Loucy (cell line): Measurements from ENCODE around the gene SLC15A1.
A peak's percentile ranks its signal among the peaks of the same experiment; 100 is the strongest.

Experiments
- H2AFZ ChIP-seq: fragments of 200-600 bp; sonication (generic); 2 replicates; pipeline ENCODE4 v1.6.0; 2016; ENCODE audit warnings: antibody characterized with exemption, mild to moderate bottlenecking, low read length, moderate library complexity
- H3F3A ChIP-seq: fragments of 200-600 bp; 2 replicates; pipeline ENCODE4 v1.6.0; 2016; ENCODE audit warnings: antibody characterized with exemption, low read depth, mild to moderate bottlenecking
- H3K27me3 ChIP-seq: fragments of 200-600 bp; sonication (generic); 2 replicates; pipeline ENCODE4 v1.6.1; 2014; ENCODE audit warnings: low read length, mild to moderate bottlenecking; ENCODE audit not compliant: insufficient read depth, poor library complexity, severe bottlenecking
- H3K36me3 ChIP-seq: fragments of 200-600 bp; sonication (generic); 2 replicates; pipeline ENCODE4 v1.6.1; 2016; ENCODE audit warnings: low read length; ENCODE audit not compliant: insufficient read depth
- H3K4me1 ChIP-seq: fragments of 200-600 bp; sonication (generic); 2 replicates; pipeline ENCODE4 v1.5.1; 2014; ENCODE audit warnings: low read length, mild to moderate bottlenecking; ENCODE audit not compliant: insufficient read depth, poor library complexity, severe bottlenecking
- H3K4me2 ChIP-seq: fragments of 200-600 bp; sonication (generic); 2 replicates; pipeline ENCODE4 v1.6.0; 2014; ENCODE audit warnings: antibody characterized with exemption, low read length, low read depth, mild to moderate bottlenecking; ENCODE audit not compliant: poor library complexity, severe bottlenecking
- H3K4me3 ChIP-seq: fragments of 200-600 bp; sonication (generic); 2 replicates; pipeline ENCODE4 v1.5.1; 2014; ENCODE audit warnings: low read length, mild to moderate bottlenecking, mixed read lengths; ENCODE audit not compliant: poor library complexity, severe bottlenecking
- H3K79me2 ChIP-seq: fragments of 200-600 bp; sonication (generic); 2 replicates; pipeline ENCODE4 v1.6.1; 2014; ENCODE audit warnings: low read length; ENCODE audit not compliant: insufficient read depth
- H3K9ac ChIP-seq: fragments of 200-600 bp; sonication (generic); 2 replicates; pipeline ENCODE4 v1.6.0; 2014; ENCODE audit warnings: mild to moderate bottlenecking, low read depth, low read length, moderate library complexity; ENCODE audit not compliant: poor library complexity, severe bottlenecking
- H3K9me2 ChIP-seq: fragments of 200-600 bp; sonication (generic); replicated peaks from 2 replicates; pipeline ENCODE4 v1.6.1; 2016; ENCODE audit warnings: low read depth, low read length, mixed read lengths
- H3K9me3 ChIP-seq: fragments of 200-600 bp; sonication (generic); 2 replicates; pipeline ENCODE4 v1.6.1; 2014; ENCODE audit warnings: mild to moderate bottlenecking, antibody characterized with exemption, low read length, low read depth; ENCODE audit not compliant: insufficient read depth
- H4K20me1 ChIP-seq: fragments of 200-600 bp; sonication (generic); 2 replicates; pipeline ENCODE4 v1.6.0; 2014; ENCODE audit warnings: antibody characterized with exemption, low read length, mild to moderate bottlenecking; ENCODE audit not compliant: insufficient read depth, poor library complexity, severe bottlenecking
- EZH2phosphoT487 ChIP-seq: fragments of 200-600 bp; IDR thresholded peaks from 2 replicates; pipeline ENCODE4 v1.6.1; 2018; ENCODE audit warnings: antibody characterized with exemption, mild to moderate bottlenecking, moderate library complexity, borderline replicate concordance
- TF ChIP-seq, protein P1 (sequence below): fragments of 200-600 bp; sonication (generic); conservative IDR thresholded peaks from 2 replicates; pipeline ENCODE4 v1.5.1; 2014; ENCODE audit warnings: mild to moderate bottlenecking, antibody characterized with exemption, low read length

Gene SLC15A1

DNA sequence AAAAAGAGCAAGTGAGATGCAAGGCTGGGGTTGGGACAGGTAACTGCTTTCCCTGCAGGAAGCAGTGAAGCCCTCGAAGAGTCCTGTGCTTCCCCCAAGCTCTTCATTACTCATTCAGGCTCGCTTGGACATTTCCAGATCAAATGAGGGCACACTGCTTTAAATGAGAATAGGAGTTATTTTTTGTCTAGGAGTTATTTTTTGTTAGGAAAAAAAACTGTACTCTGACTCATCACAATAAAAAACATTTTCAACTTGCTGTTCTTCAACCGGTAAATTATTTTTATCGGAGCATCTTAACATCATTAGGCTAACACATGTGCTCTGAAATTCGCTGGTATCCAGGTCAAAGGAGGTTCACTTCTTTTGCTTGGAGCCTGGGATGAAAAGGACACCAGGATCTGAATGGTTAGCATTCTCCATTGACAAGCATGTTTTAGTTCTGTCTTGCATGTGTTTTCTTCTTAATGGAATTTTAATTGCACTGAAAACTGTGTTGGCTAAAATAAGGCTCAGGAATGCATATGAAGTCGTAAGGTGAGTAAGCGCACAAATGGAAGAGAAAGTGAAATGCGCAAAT lies 94.9 kb downstream of the SLC15A1 start:
- Histone ChIP-seq H4K20me1 (no peaks in the 10 kb centered on the region), H3K27me3 (no peaks in the 10 kb centered on the region), H2AFZ (no peak overlapping the region), H3K4me1 (no peaks in the 10 kb centered on the region), H3K4me2 (no peak overlapping the region), H3K4me3 (no peak overlapping the region), H3F3A (no peaks in the 10 kb centered on the region), H3K79me2 (no peaks in the 10 kb centered on the region), H3K9me3 (no peaks in the 10 kb centered on the region), H3K9me2 (no peaks in the 10 kb centered on the region), H3K9ac (no peak overlapping the region), H3K36me3 (no peaks in the 10 kb centered on the region)
- TF ChIP-seq EZH2phosphoT487 = no peak
- TF ChIP-seq, protein P1, sequence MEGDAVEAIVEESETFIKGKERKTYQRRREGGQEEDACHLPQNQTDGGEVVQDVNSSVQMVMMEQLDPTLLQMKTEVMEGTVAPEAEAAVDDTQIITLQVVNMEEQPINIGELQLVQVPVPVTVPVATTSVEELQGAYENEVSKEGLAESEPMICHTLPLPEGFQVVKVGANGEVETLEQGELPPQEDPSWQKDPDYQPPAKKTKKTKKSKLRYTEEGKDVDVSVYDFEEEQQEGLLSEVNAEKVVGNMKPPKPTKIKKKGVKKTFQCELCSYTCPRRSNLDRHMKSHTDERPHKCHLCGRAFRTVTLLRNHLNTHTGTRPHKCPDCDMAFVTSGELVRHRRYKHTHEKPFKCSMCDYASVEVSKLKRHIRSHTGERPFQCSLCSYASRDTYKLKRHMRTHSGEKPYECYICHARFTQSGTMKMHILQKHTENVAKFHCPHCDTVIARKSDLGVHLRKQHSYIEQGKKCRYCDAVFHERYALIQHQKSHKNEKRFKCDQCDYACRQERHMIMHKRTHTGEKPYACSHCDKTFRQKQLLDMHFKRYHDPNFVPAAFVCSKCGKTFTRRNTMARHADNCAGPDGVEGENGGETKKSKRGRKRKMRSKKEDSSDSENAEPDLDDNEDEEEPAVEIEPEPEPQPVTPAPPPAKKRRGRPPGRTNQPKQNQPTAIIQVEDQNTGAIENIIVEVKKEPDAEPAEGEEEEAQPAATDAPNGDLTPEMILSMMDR = no peak

DNA sequence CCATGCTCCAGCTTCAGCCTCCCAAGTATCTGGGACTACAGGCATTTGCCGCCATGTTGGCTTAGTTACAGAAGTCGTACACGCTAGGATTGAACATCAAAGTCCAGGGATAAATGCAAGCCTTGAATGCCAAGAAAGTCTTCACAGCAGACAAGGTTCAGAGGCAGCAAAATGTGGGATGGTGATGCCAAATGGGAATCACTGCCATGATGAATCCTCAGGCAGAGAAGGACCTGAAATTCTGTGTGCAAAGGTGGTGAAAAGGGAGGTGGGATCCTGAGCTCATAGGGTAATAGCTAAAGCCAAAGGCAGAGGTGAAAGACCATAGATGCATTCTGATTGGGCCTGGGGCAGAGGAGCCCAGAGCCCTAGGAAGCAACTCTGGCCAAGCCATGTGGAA lies 96.2 kb downstream of the SLC15A1 start:
- H4K20me1 ChIP-seq = no peaks in the 10 kb centered on the region
- H3K27me3 ChIP-seq = no peaks in the 10 kb centered on the region
- no peak overlapping the region for H2AFZ ChIP-seq
- H3K9me3 ChIP-seq = no peaks in the 10 kb centered on the region
- no peak overlapping the region for H3K4me2 ChIP-seq
- no peak overlapping the region for H3K9ac ChIP-seq
- TF ChIP-seq, protein P1 = no peak
- no peak for TF ChIP-seq EZH2phosphoT487
- no peak overlapping the region for H3K4me3 ChIP-seq
- no peaks in the 10 kb centered on the region for H3F3A ChIP-seq
- no peaks in the 10 kb centered on the region for H3K9me2 ChIP-seq
- H3K4me1 ChIP-seq = no peaks in the 10 kb centered on the region
- no peaks in the 10 kb centered on the region for H3K79me2 ChIP-seq
- no peaks in the 10 kb centered on the region for H3K36me3 ChIP-seq

- Histone ChIP-seq H3K4me3 (no peak overlapping the region), H3K79me2 (no peaks in the 10 kb centered on the region), H3K9me3 (no peaks in the 10 kb centered on the region), H3K36me3 (no peaks in the 10 kb centered on the region), H2AFZ (peak overlapping the region; percentile 69), H3K27me3 (no peaks in the 10 kb centered on the region), H3K4me1 (no peaks in the 10 kb centered on the region), H4K20me1 (no peaks in the 10 kb centered on the region), H3K4me2 (peak overlapping the region; percentile 34), H3K9me2 (no peaks in the 10 kb centered on the region), H3K9ac (no peak overlapping the region), H3F3A (no peaks in the 10 kb centered on the region)
- no peak for TF ChIP-seq EZH2phosphoT487
- TF ChIP-seq, protein P1 = peak; percentile 94
Observed at GRCh38 chr13:98653463-98653985, 98.9 kb downstream of the SLC15A1 start.
